ENCODE measurements around the gene TXLNG.

The TXLNG gene

DNA sequence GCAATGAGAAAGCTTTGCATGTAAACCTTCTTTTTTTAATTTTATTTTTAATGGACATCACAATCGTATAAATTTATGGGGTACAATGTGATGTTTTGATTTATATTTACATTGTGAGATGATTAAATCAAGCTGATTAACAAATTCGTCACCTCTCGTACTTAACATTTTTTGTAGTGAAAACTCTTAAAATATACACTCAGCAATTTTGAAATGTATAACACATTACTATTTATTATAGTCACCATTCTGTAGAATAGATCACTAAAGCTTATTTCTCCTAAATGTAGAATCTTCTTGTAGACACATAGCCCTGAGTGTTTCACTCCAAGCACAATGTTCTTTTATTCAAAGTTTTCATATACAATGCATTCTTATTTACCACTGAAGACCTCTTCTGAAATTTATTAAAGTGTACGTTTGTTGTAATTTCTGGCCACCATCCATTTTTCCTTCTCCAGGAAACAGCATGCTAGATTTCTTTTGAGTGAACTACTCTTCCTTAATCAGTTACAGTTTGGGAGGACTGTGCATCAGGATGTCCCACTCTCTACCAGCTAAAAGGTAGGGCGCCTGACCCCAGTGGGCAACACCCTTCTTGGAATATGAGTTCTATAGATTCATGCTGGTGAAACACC is 88.3 kb downstream of the TXLNG start:
- DNase-seq (ENCODE audit: low spot score): no peak

DNA sequence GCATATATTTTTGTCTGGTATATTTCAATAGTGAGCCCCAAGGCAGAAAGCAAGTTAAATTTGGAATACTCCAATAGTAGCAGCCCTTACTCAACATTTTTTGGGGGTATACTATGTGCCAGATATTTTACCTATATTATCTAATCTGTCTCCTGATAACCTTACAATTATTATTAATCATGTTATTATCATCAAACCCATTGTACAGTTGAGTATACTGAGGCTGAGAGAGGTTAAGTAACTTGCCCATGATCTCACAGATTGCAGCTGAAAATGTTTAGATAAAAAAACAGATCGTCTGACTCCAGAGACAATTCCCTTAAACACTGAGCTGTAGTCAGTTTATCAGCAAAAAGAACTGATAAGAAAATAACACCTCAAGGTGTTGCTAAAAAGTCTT is 90.4 kb downstream of the TXLNG start:
- DNase-seq (ENCODE audit: low spot score): no peak

DNA sequence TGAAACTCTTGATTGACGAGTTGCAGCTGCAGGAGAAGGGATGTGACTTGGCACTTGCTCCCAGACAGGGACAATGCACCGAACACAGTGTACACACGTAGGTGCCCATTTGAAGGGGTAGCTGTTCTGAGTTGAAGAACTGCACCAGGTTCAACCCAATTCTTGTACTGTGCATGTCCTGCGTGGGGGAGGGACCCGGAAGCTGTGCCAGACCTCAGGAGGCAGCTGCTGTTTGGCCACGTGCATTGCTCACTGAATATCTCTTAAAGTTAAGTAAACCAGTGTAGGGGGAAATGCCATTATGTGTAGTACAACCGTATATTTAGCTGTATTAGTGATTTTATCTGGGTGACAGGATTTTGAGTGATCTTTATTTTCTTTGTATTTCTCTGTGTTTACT is 95.9 kb downstream of the TXLNG start:
- no peak for DNase-seq (ENCODE audit: low spot score)

DNA sequence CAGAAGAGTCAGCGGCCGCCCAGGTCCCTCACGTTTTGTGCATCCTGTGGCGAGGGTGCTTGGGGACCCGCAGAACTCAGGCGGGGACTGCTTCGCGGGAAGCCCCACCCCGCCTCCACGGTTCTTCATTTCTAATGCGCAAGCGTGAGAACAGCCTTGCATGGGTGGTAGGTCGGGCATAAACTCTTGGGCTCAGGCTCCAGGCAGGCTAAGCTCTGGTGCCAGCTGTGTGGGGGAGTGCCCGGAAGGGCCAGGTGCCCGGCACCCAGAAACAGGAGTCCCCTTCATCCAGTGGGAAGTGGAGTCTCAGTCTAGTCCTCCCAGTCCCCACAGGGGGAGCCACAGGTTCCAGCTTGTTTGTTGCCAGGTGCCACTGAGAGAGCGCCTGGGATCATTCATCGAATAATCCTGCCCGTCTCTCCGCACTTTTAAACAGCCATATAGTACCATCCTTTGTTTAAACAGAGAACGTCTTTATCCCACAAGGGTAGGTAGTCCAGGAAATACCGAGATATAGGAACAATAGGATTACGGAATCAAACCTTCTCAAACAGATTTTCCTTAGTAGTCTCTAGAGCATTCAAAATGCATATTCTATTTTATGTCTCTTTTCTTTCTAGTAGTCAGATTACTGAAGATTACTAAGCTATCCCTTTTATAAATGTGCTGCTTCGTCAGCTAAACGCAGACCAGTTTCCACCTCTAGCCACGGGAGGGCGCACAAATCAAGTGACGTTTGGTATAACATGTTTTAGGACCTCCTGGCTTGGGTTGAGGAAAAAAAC is 96.6 kb downstream of the TXLNG start:
- DNase-seq (ENCODE audit: low spot score): peak; percentile 52

DNA sequence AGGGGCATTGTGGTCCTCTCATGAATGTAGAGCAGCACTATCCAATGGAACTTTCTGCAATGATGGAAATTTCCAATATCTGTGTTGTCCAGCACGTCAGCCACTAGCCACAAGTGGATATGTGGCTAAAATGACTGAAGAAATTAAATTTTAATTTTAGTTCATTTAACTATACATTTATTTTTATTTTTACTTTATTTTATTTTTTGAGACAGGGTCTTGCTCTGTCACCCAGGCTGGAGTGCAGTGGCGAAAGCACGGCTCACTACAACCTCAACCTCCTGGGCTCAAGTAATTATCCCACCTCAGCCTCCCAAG is 97.2 kb downstream of the TXLNG start:
- no peak for DNase-seq (ENCODE audit: low spot score)

DNA sequence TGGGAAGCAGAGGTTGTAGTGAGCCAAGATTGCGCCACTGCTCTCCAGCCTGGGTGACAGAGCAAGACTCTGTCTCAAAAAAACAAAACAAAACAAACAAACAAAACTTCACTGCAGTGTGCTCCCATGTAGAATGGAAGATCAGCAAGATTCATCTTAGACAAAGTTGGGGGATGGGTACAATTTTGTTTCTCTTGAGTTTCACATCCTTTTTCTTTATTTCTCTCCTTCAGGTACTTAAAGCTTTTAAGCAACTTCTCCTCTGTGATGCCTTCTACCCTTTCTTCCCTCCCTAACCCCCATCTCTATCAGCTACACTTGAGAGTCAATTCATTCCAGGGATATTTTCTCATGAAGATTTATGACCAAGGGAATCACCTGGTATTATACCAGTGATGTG is 99.4 kb downstream of the TXLNG start:
- DNase-seq (ENCODE audit: low spot score): no peak

DNA sequence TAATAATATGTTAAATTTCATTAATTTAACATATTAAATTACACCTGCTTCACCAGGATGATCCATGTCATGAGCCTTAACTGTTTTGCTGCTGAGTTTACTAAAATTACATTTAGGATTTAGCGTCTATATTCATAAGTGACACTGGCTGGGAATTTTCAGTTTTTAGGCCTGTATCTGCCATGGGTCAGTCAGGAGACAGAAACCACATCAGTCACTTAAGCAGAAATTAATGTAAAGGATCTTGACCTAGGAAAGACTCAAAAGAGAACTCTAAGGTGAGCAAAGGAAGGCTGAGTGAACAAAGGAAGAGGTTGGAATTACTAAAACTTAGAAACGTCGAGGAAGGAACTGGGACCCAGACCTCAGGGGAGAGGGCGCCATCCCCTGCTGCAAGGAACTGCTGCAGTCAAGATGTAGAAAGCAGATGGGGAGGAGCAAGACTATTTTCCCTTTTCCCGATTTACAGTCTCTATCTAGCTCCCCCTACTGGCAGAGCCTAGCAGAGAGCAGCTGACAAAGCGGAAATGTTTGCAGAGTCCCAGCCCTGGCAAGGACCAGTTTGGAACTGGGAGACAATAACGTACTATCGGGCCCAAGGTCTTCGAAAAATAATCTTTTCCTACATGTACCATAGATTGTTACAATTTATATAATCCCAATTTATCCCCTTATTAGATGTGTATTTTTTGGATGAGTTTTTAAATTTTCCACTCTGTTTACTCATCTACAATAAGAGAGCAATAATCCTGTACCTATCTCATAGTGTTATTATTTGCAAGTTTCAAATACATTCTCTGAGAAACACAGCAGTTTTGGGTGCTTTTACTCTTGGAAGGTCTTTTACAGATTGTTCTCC is 106.5 kb downstream of the TXLNG start:
- DNase-seq (ENCODE audit: low spot score): peak; percentile 77
